Measurements from ENCODE around the gene NOP10. TPM values are rescaled to one million over a fixed set of nuclear protein-coding genes. Genes with fewer than 3 reads are reported as not detected.

NOP10 gene
- polyA plus RNA-seq, 2 of the 4 experiments (the other 2 are of a cell fraction) = 451 to 502 TPM

DNA sequence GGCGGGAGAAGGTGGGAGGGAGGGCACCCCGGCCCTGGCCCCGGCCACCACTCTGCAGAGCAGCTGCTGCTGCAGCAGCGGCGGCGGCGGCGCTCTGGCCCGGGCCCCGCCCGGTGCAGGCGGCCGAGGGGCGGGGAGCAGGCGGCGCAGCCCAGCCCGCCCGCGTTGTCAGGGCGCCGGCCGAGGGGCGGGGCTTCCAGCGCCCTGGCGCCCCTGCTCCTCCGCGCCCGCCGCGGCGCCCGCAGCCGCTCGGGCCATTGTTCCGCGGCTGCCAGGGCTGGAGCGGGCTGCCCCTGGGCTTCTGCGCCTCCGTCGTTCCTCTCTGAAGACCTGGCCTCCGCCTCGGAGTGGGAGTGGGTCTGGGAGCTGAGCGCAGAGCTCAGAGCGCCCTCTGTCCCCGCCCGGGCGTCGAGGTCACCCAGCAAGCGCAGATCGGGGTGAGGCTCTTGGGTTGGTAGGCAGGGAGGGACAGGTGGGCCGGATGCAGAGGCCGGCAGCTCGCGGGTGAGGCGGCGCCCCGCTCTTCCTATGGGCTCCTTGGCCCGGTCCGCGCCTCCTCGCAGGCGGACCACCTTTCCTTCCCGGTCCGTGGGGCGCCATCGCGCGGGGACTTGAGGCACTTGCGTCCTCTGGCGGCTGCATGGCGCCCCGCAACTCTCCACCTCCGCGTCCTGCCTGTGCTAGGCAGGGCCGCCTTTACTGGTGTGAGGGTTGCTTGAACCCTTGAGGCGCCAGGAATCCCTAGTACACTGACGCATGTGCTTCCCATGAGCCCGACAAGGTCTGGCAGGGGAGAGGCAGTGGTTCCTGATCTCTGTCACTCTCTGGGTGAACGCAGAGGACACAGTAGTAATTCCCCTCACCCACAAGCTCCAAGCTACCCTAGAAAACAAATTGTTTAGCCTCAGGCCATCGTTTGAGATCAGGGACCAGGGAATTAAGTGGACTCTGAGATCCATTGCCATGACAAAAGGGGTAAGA is 24.5 kb upstream of the NOP10 start, which contains the start of gene LPCAT4:
TSS of gene LPCAT4 (minus strand) at position 96 of the 981 bp plus-strand sequence. CDS start 96 bp downstream, outside the sequence.
- ATAC-seq (peak; percentile 87 to 90), DNase-seq (ENCODE audit: low read depth in 1 of 2, low spot score in 1 of 2) (peak; percentile 87 to 96), FAIRE-seq (no peak)
- Histone ChIP-seq H3K9me3 (no peaks in the 10 kb centered on the region), H3K4me1 (peaks cover 22% of the 10 kb centered on the region), H3K4me3 (peak within 1 kb of the TSS; percentile 97), H3K4me2 (peak within 1 kb of the TSS; percentile 87), H3K27ac (peak within 1 kb of the TSS; percentile 89 to 97)
- POLR2A ChIA-PET = interaction anchor here (0.6 to 3.0 kb wide), 11 partner anchors 9 to 266 kb away, joined by 3 to 20 read pairs (median 5); partner anchors contain the start of genes EMC4, EMC7, KATNBL1 and NOP10
- TF ChIP-seq NPAS2 (CRISPR knock-in tag; IDR thresholded peaks at IDR 0.05; ENCODE audit: borderline replicate concordance) (0 out of 2 replicates have a peak, but pooled peaks have one; percentile 21), TFCP2L1 (CRISPR knock-in tag; IDR thresholded peaks at IDR 0.05) (peak; percentile 71; the same call in 1 of the 2 replicates), HOXB13 (CRISPR knock-in tag; IDR thresholded peaks at IDR 0.05; ENCODE audit: low read depth) (0 out of 2 replicates have a peak, but pooled peaks have one; percentile 25), CEBPB (IDR thresholded peaks at IDR 0.05) (no peak), NFE2L2 (conservative IDR thresholded peaks at IDR 0.05; ENCODE audit: low read length) (no peak), SMC3 (IDR thresholded peaks at IDR 0.05) (peak; percentile 96), MYC (IDR thresholded peaks at IDR 0.05; ENCODE audit: borderline replicate concordance, low read length) (peak; percentile 76; the same call in 1 of the 2 replicates), KDM5A (IDR thresholded peaks at IDR 0.05) (0 out of 2 replicates have a peak, but pooled peaks have one; percentile 36), RFX5 (IDR thresholded peaks at IDR 0.05) (0 out of 2 replicates have a peak, but pooled peaks have one; percentile 38), JUN (IDR thresholded peaks at IDR 0.05) (peak; percentile 90 to 91), POLR2A (IDR thresholded peaks at IDR 0.05; ENCODE audit: low read length) (peak; percentile 90), PHF8 (IDR thresholded peaks at IDR 0.05; ENCODE audit: borderline replicate concordance, low read depth) (peak; percentile 83), SREBF2 (IDR thresholded peaks at IDR 0.05) (no peak), JUNB (IDR thresholded peaks at IDR 0.05) (no peak), FOSL2 (IDR thresholded peaks at IDR 0.05) (no peak), FOSL2 (CRISPR knock-in tag; IDR thresholded peaks at IDR 0.05) (no peak), CHD2 (IDR thresholded peaks at IDR 0.05; ENCODE audit: low read length, partially characterized antibody) (no peak), HOXB5 (CRISPR knock-in tag; IDR thresholded peaks at IDR 0.05) (0 out of 2 replicates have a peak, but pooled peaks have one; percentile 73), RAD21 (conservative IDR thresholded peaks at IDR 0.05 in 1 of 2, IDR thresholded peaks at IDR 0.05 in 1 of 2) (peak; percentile 75 to 93)
- TF ChIP-seq, protein P1, sequence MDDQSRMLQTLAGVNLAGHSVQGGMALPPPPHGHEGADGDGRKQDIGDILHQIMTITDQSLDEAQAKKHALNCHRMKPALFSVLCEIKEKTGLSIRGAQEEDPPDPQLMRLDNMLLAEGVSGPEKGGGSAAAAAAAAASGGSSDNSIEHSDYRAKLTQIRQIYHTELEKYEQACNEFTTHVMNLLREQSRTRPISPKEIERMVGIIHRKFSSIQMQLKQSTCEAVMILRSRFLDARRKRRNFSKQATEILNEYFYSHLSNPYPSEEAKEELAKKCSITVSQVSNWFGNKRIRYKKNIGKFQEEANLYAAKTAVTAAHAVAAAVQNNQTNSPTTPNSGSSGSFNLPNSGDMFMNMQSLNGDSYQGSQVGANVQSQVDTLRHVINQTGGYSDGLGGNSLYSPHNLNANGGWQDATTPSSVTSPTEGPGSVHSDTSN (IDR thresholded peaks at IDR 0.05) = no peak
- TF ChIP-seq, protein P2, sequence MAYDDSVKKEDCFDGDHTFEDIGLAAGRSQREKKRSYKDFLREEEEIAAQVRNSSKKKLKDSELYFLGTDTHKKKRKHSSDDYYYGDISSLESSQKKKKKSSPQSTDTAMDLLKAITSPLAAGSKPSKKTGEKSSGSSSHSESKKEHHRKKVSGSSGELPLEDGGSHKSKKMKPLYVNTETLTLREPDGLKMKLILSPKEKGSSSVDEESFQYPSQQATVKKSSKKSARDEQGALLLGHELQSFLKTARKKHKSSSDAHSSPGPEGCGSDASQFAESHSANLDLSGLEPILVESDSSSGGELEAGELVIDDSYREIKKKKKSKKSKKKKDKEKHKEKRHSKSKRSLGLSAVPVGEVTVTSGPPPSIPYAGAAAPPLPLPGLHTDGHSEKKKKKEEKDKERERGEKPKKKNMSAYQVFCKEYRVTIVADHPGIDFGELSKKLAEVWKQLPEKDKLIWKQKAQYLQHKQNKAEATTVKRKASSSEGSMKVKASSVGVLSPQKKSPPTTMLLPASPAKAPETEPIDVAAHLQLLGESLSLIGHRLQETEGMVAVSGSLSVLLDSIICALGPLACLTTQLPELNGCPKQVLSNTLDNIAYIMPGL (CRISPR knock-in tag; IDR thresholded peaks at IDR 0.05; ENCODE audit: borderline replicate concordance) = peak; percentile 93
- TF ChIP-seq, protein P3, sequence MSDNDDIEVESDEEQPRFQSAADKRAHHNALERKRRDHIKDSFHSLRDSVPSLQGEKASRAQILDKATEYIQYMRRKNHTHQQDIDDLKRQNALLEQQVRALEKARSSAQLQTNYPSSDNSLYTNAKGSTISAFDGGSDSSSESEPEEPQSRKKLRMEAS (IDR thresholded peaks at IDR 0.05) = peak; percentile 91
- TF ChIP-seq, protein P4, sequence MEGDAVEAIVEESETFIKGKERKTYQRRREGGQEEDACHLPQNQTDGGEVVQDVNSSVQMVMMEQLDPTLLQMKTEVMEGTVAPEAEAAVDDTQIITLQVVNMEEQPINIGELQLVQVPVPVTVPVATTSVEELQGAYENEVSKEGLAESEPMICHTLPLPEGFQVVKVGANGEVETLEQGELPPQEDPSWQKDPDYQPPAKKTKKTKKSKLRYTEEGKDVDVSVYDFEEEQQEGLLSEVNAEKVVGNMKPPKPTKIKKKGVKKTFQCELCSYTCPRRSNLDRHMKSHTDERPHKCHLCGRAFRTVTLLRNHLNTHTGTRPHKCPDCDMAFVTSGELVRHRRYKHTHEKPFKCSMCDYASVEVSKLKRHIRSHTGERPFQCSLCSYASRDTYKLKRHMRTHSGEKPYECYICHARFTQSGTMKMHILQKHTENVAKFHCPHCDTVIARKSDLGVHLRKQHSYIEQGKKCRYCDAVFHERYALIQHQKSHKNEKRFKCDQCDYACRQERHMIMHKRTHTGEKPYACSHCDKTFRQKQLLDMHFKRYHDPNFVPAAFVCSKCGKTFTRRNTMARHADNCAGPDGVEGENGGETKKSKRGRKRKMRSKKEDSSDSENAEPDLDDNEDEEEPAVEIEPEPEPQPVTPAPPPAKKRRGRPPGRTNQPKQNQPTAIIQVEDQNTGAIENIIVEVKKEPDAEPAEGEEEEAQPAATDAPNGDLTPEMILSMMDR (IDR thresholded peaks at IDR 0.05) = peak; percentile 99
- TF ChIP-seq, protein P5, sequence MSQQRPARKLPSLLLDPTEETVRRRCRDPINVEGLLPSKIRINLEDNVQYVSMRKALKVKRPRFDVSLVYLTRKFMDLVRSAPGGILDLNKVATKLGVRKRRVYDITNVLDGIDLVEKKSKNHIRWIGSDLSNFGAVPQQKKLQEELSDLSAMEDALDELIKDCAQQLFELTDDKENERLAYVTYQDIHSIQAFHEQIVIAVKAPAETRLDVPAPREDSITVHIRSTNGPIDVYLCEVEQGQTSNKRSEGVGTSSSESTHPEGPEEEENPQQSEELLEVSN (IDR thresholded peaks at IDR 0.05; ENCODE audit: borderline replicate concordance, low read depth) = peak; percentile 73
- CTCF ChIA-PET = interaction anchor here (0.7 to 4.3 kb wide), 55 partner anchors 9 to 401 kb away, joined by 3 to 80 read pairs (median 4); partner anchors contain the start of genes EMC4, KATNBL1, NOP10 and NUTM1
- under 1% methylated on average over 24 of the region's 80 CpGs for WGBS (ENCODE audit: missing lambda C conversion rate)

Measured in A549 (cell line).